ENCODE results near the gene SRGAP2C.
"Not testable (repeated sequence)": the region's sequence is repeated elsewhere in the genome, so short reads cannot be mapped to it uniquely, and the experiment has no call there.

DNA sequence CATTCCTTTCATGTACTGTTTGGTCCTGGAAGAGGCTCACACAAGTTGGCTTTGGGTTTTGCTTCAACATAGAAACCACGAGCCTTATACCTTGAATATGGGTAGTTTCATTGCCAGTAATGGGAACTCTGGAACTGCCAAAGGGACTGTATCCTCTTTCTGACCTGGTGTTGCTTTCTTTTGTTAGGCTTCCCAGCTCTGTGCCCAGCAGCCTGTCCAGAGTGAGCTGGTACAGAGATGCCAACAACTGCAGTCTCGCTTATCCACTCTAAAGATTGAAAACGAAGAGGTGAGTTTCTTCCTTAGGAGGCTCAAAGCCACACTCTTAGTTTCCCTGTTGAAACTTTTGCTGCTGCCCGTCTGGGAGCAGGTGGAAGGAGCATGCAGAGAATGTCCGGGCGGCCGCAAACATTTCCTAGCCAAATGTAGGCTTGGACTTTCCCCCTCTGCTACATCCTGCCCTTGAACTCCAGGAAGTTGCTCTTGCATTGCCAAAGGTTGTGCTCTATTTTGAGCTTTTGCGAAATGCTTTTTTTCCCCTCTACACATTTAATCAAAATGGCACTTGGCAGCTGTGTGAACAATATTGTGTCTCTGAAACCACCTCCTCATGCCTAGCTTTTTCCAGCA, 201.7 kb downstream of the SRGAP2C start:
- TF ChIP-seq ATF1 (CRISPR knock-in tag; IDR thresholded peaks at IDR 0.05); JUN (CRISPR knock-in tag; IDR thresholded peaks at IDR 0.05); NFYB (CRISPR knock-in tag; conservative IDR thresholded peaks at IDR 0.05; ENCODE audit: low read depth); FOXP1 (CRISPR knock-in tag; IDR thresholded peaks at IDR 0.05; ENCODE audit: borderline replicate concordance): not testable (repeated sequence)
- TF ChIP-seq, protein P1, sequence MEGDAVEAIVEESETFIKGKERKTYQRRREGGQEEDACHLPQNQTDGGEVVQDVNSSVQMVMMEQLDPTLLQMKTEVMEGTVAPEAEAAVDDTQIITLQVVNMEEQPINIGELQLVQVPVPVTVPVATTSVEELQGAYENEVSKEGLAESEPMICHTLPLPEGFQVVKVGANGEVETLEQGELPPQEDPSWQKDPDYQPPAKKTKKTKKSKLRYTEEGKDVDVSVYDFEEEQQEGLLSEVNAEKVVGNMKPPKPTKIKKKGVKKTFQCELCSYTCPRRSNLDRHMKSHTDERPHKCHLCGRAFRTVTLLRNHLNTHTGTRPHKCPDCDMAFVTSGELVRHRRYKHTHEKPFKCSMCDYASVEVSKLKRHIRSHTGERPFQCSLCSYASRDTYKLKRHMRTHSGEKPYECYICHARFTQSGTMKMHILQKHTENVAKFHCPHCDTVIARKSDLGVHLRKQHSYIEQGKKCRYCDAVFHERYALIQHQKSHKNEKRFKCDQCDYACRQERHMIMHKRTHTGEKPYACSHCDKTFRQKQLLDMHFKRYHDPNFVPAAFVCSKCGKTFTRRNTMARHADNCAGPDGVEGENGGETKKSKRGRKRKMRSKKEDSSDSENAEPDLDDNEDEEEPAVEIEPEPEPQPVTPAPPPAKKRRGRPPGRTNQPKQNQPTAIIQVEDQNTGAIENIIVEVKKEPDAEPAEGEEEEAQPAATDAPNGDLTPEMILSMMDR (IDR thresholded peaks at IDR 0.05) = not testable (repeated sequence)
- TF ChIP-seq, protein P2, sequence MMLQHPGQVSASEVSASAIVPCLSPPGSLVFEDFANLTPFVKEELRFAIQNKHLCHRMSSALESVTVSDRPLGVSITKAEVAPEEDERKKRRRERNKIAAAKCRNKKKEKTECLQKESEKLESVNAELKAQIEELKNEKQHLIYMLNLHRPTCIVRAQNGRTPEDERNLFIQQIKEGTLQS (CRISPR knock-in tag; conservative IDR thresholded peaks at IDR 0.05) = not testable (repeated sequence)
- TF ChIP-seq, protein P3, sequence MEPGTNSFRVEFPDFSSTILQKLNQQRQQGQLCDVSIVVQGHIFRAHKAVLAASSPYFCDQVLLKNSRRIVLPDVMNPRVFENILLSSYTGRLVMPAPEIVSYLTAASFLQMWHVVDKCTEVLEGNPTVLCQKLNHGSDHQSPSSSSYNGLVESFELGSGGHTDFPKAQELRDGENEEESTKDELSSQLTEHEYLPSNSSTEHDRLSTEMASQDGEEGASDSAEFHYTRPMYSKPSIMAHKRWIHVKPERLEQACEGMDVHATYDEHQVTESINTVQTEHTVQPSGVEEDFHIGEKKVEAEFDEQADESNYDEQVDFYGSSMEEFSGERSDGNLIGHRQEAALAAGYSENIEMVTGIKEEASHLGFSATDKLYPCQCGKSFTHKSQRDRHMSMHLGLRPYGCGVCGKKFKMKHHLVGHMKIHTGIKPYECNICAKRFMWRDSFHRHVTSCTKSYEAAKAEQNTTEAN (CRISPR knock-in tag; IDR thresholded peaks at IDR 0.05) = not testable (repeated sequence)
- TF ChIP-seq, protein P4, sequence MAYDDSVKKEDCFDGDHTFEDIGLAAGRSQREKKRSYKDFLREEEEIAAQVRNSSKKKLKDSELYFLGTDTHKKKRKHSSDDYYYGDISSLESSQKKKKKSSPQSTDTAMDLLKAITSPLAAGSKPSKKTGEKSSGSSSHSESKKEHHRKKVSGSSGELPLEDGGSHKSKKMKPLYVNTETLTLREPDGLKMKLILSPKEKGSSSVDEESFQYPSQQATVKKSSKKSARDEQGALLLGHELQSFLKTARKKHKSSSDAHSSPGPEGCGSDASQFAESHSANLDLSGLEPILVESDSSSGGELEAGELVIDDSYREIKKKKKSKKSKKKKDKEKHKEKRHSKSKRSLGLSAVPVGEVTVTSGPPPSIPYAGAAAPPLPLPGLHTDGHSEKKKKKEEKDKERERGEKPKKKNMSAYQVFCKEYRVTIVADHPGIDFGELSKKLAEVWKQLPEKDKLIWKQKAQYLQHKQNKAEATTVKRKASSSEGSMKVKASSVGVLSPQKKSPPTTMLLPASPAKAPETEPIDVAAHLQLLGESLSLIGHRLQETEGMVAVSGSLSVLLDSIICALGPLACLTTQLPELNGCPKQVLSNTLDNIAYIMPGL (CRISPR knock-in tag; IDR thresholded peaks at IDR 0.05) = not testable (repeated sequence)

Data from WTC11 (cell line).